Gastroesophageal sphincter (tissue), 3 donors: ENCODE data around the gene HERPUD1.

Experiments
- CTCF ChIP-seq, 4 experiments: fragments of 200-600 bp in 2 of 4; fragments of 450-650 bp in 2 of 4; sonication (generic) in 1 of 4; IDR thresholded peaks; one replicate each; pipeline ENCODE4 v1.5.1; 2017 to 2019; ENCODE audit warnings: antibody characterized with exemption in 4 of 4, mild to moderate bottlenecking in 2 of 4, moderate library complexity in 2 of 4
- POLR2A ChIP-seq, 2 donors: fragments of 450-650 bp; IDR thresholded peaks; one replicate each; pipeline ENCODE4 v1.6.1; 2017; ENCODE audit warnings: antibody characterized with exemption in 2 of 2, mild to moderate bottlenecking in 2 of 2, moderate library complexity in 1 of 2
- POLR2AphosphoS5 ChIP-seq: sonication (generic); formaldehyde crosslinking; IDR thresholded peaks from one replicate; pipeline ENCODE4 v1.6.1; 2017; ENCODE audit warnings: antibody characterized with exemption

DNA sequence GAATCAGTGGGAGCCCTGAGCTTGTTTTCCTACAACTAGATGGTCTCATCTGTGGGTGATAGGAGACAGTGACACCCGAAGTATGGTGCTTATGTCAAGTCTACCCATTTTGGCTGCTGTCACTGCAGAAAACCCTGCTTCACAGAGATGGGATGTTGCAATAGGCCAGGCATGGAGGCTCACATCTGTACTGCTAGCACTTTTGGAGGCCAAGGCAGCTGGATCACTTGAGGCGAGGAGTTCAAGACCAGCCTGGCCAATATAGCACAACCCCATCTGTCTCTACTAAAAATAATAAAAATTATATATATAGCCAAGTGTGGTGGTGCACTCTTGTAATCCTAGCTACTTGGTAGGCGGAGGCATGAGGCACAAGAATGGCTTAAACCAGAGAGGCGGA lies 2.3 kb upstream of the HERPUD1 start:
- TF ChIP-seq CTCF (IDR thresholded peaks at IDR 0.05) = no peak
- TF ChIP-seq POLR2A (IDR thresholded peaks at IDR 0.05) = no peak
- TF ChIP-seq POLR2AphosphoS5 = no peak
